Astrocyte of the cerebellum (primary cell): ENCODE measurements around the gene ADAM15.
A peak's percentile ranks its signal among the peaks of the same experiment; 100 is the strongest.

Experiments
- DNase-seq: peaks from one replicate; pipeline ENCODE4 v3.0.0-alpha.2; 2011; ENCODE audit warnings: low read depth
- H3K4me3 ChIP-seq: 2 replicates; pipeline ENCODE4 v1.5.1; 2011; ENCODE audit warnings: mild to moderate bottlenecking, low read depth, low read length, moderate library complexity
- CTCF ChIP-seq: IDR thresholded peaks from 2 replicates; pipeline ENCODE4 v1.5.1; 2012; ENCODE audit warnings: low read length, low read depth, moderate library complexity, mild to moderate bottlenecking; ENCODE audit errors: missing control alignments
- in situ Hi-C: cut with HindIII; loops from 2 replicates; pipeline ENCODE4 v1.10.0; 2017; ENCODE audit warnings: low sequenced_read_pairs

The ADAM15 gene

GRCh38 chr1:155084722-155085503 is 33.8 kb downstream of the ADAM15 start:
- in situ Hi-C loops = no loop called here
- peak; percentile 93 for TF ChIP-seq CTCF
- DNase-seq = peak; percentile 86
- peak overlapping the region; percentile 53 for H3K4me3 ChIP-seq

GRCh38 chr1:155085504-155086127 is 34.5 kb downstream of the ADAM15 start:
- peak overlapping the region; percentile 53 for H3K4me3 ChIP-seq
- TF ChIP-seq CTCF = no peak
- in situ Hi-C loops = no loop called here
- DNase-seq = no peak

DNA sequence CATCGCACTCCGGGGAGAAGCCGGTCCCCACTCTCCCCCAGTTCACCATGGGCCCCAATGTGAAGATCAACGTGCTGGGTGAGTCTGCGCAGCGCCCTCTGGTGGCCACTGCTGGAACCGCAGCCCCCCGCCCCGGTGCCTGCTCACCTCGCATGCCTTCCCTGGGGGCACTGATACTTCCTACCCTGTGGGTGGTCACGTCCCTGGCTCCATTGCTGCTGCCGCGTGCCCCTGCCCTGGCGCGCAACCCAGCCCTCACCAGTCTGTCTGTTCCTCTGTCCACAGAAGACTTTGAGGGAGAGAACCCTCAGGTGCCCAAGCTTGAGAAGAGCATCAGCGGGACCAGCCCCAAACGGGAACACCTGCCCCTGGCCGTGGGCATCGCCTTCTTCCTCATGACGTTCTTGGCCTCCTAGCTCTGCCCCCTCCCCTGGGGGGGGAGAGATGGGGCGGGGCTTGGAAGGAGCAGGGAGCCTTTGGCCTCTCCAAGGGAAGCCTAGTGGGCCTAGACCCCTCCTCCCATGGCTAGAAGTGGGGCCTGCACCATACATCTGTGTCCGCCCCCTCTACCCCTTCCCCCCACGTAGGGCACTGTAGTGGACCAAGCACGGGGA is 35.1 kb downstream of the ADAM15 start:
- in situ Hi-C loops = no loop called here
- DNase-seq = no peak

DNA sequence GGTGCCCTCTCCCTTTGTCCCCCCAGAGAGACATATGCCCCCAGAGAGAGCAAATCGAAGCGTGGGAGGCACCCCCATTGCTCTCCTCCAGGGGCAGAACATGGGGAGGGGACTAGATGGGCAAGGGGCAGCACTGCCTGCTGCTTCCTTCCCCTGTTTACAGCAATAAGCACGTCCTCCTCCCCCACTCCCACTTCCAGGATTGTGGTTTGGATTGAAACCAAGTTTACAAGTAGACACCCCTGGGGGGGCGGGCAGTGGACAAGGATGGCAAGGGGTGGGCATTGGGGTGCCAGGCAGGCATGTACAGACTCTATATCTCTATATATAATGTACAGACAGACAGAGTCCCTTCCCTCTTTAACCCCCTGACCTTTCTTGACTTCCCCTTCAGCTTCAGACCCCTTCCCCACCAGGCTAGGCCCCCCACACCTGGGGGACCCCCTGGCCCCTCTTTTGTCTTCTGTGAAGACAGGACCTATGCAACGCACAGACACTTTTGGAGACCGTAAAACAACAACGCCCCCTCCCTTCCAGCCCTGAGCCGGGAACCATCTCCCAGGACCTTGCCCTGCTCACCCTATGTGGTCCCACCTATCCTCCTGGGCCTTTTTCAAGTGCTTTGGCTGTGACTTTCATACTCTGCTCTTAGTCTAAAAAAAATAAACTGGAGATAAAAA is 35.9 kb downstream of the ADAM15 start:
- H3K4me3 ChIP-seq = no peak overlapping the region

More for the DNA sequence above, 35.1 kb downstream of the ADAM15 start:
- no peak overlapping the region for H3K4me3 ChIP-seq
- TF ChIP-seq CTCF = peak; percentile 89

DNA sequence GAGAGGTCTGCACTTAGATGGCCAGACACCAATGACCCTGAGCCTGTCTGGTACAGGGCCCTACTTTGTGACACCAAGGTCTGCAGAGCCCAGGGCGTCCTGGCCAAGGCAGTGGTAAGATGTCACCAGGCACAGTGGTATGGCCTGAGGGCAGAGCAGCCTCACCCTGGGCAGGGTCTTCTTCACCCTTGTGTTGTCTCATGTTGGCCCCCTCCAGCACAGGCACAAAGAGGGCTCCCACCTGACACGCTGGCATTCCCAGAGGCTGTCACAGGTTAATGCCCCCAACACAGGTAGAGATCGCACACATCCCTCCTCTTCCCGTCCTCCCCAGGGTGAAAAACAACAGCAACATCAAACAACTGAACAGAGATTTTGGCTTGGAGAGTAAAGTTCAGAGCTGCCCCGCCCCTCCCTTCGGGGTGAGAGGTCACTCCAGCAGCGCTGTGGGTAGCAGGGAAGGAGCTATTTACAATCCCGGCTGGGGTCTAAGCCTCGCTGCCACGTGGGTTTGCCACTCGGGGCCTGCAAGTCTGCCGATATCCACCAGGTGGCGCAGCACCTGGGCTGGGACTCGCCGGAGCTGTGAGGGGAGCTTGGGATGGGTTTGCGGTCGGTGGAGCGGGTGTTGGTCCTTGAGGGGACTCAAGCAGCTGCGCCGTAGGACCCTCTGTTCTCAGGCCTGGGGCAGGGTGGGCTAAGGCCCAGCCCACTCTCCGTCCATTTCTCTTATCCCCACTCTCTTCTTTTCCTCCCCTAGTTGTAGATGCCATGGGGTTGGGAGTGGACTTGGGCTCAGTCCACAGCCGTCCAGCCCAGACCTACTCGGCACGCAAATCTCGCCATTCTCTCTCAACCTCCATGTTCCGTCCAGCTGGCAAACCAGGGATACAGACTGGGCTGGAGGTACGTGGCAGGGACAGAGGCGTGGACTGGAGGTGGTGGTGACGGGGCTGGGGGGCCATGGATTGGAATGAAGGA is 40.2 kb downstream of the ADAM15 start:
- DNase-seq = peak; percentile 31
- no peak overlapping the region for H3K4me3 ChIP-seq
- in situ Hi-C loops = loop anchor here (10.0 kb wide), 1 partner anchor 73 kb away; no protein-coding TSS in a partner anchor
- TF ChIP-seq CTCF = peak; percentile 97

More for the DNA sequence above, 35.9 kb downstream of the ADAM15 start:
- in situ Hi-C loops = no loop called here
- no peak for TF ChIP-seq CTCF
- no peak for DNase-seq
